Sigmoid colon (tissue), 4 donors: Measurements from ENCODE around the gene FMN2.

Experiments
- POLR2AphosphoS5 ChIP-seq, 4 donors: sonication (generic); formaldehyde crosslinking; IDR thresholded peaks; one replicate each; pipeline ENCODE4 v1.6.1; 2017; ENCODE audit warnings: antibody characterized with exemption in 4 of 4
- TF ChIP-seq, protein P1 (sequence below), 4 experiments: fragments of 450-650 bp in 3 of 4; fragments of 200-600 bp in 1 of 4; IDR thresholded peaks; one replicate each; pipeline ENCODE4 v1.5.1; 2016 to 2019; ENCODE audit warnings: antibody characterized with exemption in 4 of 4, mild to moderate bottlenecking in 3 of 4, moderate library complexity in 2 of 4

DNA sequence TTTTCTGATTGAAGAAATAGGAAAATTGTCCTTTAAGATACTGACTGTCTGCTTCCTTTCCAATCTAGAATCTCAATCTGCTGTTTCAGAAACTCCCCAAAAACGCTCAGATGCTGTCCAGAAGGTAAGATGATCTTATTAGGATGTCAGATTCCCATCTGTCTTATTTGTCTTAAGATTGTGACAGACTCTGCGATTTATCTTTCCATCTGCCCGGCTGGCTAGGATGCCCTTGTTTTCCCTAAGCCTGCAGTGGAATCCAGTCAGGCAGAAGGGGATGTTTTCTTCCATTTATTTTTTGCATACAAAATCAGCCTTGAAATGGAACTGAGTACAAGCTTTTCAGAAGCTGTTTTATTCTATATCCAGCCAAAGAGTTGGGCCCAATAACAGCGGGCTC is 96.5 kb downstream of the FMN2 start:
- TF ChIP-seq, protein P1, sequence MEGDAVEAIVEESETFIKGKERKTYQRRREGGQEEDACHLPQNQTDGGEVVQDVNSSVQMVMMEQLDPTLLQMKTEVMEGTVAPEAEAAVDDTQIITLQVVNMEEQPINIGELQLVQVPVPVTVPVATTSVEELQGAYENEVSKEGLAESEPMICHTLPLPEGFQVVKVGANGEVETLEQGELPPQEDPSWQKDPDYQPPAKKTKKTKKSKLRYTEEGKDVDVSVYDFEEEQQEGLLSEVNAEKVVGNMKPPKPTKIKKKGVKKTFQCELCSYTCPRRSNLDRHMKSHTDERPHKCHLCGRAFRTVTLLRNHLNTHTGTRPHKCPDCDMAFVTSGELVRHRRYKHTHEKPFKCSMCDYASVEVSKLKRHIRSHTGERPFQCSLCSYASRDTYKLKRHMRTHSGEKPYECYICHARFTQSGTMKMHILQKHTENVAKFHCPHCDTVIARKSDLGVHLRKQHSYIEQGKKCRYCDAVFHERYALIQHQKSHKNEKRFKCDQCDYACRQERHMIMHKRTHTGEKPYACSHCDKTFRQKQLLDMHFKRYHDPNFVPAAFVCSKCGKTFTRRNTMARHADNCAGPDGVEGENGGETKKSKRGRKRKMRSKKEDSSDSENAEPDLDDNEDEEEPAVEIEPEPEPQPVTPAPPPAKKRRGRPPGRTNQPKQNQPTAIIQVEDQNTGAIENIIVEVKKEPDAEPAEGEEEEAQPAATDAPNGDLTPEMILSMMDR (IDR thresholded peaks at IDR 0.05) = no peak
- no peak for TF ChIP-seq POLR2AphosphoS5 (IDR thresholded peaks at IDR 0.05)
